Muscle layer of duodenum (tissue), 2 donors: Measurements from ENCODE around the gene RASSF5.

ENCODE experiments used
- H3K27ac ChIP-seq: one replicate; pipeline ENCODE4 v1.7.0; 2013; ENCODE audit warnings: mild to moderate bottlenecking, low read length
- H3K27me3 ChIP-seq: one replicate; pipeline ENCODE4 v1.7.0; 2013; ENCODE audit warnings: low read depth, mild to moderate bottlenecking, control low read depth, low read length
- H3K36me3 ChIP-seq, 2 donors: one replicate each; pipeline ENCODE4 v1.7.0; 2013; ENCODE audit warnings: low read length in 2 of 2, control low read depth in 1 of 2, mild to moderate bottlenecking in 1 of 2; ENCODE audit not compliant: insufficient read depth in 2 of 2, control insufficient read depth in 1 of 2
- H3K4me1 ChIP-seq, 2 donors: one replicate each; pipeline ENCODE4 v1.7.0; 2013; ENCODE audit warnings: low read length in 2 of 2, mild to moderate bottlenecking in 2 of 2, control low read depth in 1 of 2, moderate library complexity in 1 of 2; ENCODE audit not compliant: insufficient read depth in 2 of 2, control insufficient read depth in 1 of 2
- H3K4me3 ChIP-seq, 2 donors: one replicate each; pipeline ENCODE4 v1.7.0; 2013; ENCODE audit warnings: low read length in 2 of 2, low read depth in 1 of 2, mild to moderate bottlenecking in 1 of 2
- H3K9me3 ChIP-seq, 2 donors: one replicate each; pipeline ENCODE4 v1.7.0; 2013; ENCODE audit warnings: low read length in 2 of 2, control low read depth in 1 of 2, mild to moderate bottlenecking in 1 of 2; ENCODE audit not compliant: control insufficient read depth in 1 of 2
- donor health status: healthy.

Gene RASSF5

GRCh38 chr1:206500046-206500445 lies 7.3 kb upstream of the RASSF5 start:
- H3K9me3 ChIP-seq: no peaks in the 10 kb centered on the region
- H3K27me3 ChIP-seq: no peaks in the 10 kb centered on the region
- H3K4me3 ChIP-seq: no peak overlapping the region
- H3K4me1 ChIP-seq: peaks cover 12 to 17% of the 10 kb centered on the region in 2 donors
- no peak overlapping the region for H3K27ac ChIP-seq
- H3K36me3 ChIP-seq: no peaks in the 10 kb centered on the region

- peaks cover 0 to 4% of the 10 kb centered on the region in 2 donors for H3K4me1 ChIP-seq
- no peaks in the 10 kb centered on the region for H3K9me3 ChIP-seq
- no peak overlapping the region for H3K4me3 ChIP-seq
- no peaks in the 10 kb centered on the region for H3K36me3 ChIP-seq
- H3K27me3 ChIP-seq: no peaks in the 10 kb centered on the region
- H3K27ac ChIP-seq: no peak overlapping the region
Measured at GRCh38 chr1:206501881-206502280, 5.5 kb upstream of the RASSF5 start.

GRCh38 chr1:206502403-206502802 lies 4.9 kb upstream of the RASSF5 start:
- no peaks in the 10 kb centered on the region for H3K9me3 ChIP-seq
- no peak overlapping the region for H3K27ac ChIP-seq

GRCh38 chr1:206502812-206503211 lies 4.5 kb upstream of the RASSF5 start:
- H3K36me3 ChIP-seq: no peaks in the 10 kb centered on the region
- H3K4me1 ChIP-seq: peaks cover 0 to 12% of the 10 kb centered on the region in 2 donors
- no peaks in the 10 kb centered on the region for H3K27me3 ChIP-seq
- H3K9me3 ChIP-seq: no peaks in the 10 kb centered on the region
- no peak overlapping the region for H3K4me3 ChIP-seq
- no peak overlapping the region for H3K27ac ChIP-seq

More at GRCh38 chr1:206502403-206502802, 4.9 kb upstream of the RASSF5 start:
- Histone ChIP-seq H3K4me3 (no peak overlapping the region), H3K4me1 (peaks cover 0 to 9% of the 10 kb centered on the region in 2 donors), H3K36me3 (no peaks in the 10 kb centered on the region), H3K27me3 (no peaks in the 10 kb centered on the region)

- Histone ChIP-seq H3K4me3 (no peak overlapping the region), H3K36me3 (no peaks in the 10 kb centered on the region), H3K27me3 (peaks cover 5% of the 10 kb centered on the region), H3K27ac (no peak overlapping the region), H3K4me1 (peaks cover 0 to 22% of the 10 kb centered on the region in 2 donors), H3K9me3 (no peaks in the 10 kb centered on the region)
Measured at GRCh38 chr1:206503591-206504362, 3.6 kb upstream of the RASSF5 start.

GRCh38 chr1:206504363-206504713 lies 3.0 kb upstream of the RASSF5 start:
- Histone ChIP-seq H3K27ac (no peak overlapping the region), H3K4me1 (peaks cover 0 to 27% of the 10 kb centered on the region in 2 donors)

GRCh38 chr1:206505702-206506355 lies 1.5 kb upstream of the RASSF5 start:
- H3K27me3 ChIP-seq: peaks cover 5% of the 10 kb centered on the region
- no peak overlapping the region for H3K4me3 ChIP-seq
- no peaks in the 10 kb centered on the region for H3K9me3 ChIP-seq
- no peak overlapping the region for H3K27ac ChIP-seq
- peaks cover 0 to 27% of the 10 kb centered on the region in 2 donors for H3K4me1 ChIP-seq
- no peaks in the 10 kb centered on the region for H3K36me3 ChIP-seq

More at GRCh38 chr1:206504363-206504713, 3.0 kb upstream of the RASSF5 start:
- no peaks in the 10 kb centered on the region for H3K9me3 ChIP-seq
- no peak overlapping the region for H3K4me3 ChIP-seq
- H3K27me3 ChIP-seq: peaks cover 5% of the 10 kb centered on the region
- no peaks in the 10 kb centered on the region for H3K36me3 ChIP-seq

GRCh38 chr1:206506405-206507283 lies 687 bp upstream of the RASSF5 start:
- Histone ChIP-seq H3K36me3 (no peaks in the 10 kb centered on the region), H3K27me3 (peaks cover 5% of the 10 kb centered on the region), H3K4me3 (peak overlapping the region; percentile 52 to 74), H3K9me3 (no peaks in the 10 kb centered on the region), H3K4me1 (peaks cover 0 to 30% of the 10 kb centered on the region in 2 donors), H3K27ac (no peak overlapping the region)

- Histone ChIP-seq H3K36me3 (no peaks in the 10 kb centered on the region), H3K27ac (no peak overlapping the region), H3K4me1 (peaks cover 0 to 35% of the 10 kb centered on the region in 2 donors), H3K4me3 (peak overlapping the region; percentile 31 to 74), H3K9me3 (no peaks in the 10 kb centered on the region), H3K27me3 (peaks cover 5% of the 10 kb centered on the region)
Measured at GRCh38 chr1:206508130-206508889, 979 bp downstream of the RASSF5 start.

- Histone ChIP-seq H3K9me3 (no peaks in the 10 kb centered on the region), H3K36me3 (no peaks in the 10 kb centered on the region), H3K4me1 (peaks cover 4 to 36% of the 10 kb centered on the region in 2 donors), H3K27me3 (peaks cover 5% of the 10 kb centered on the region), H3K4me3 (peak overlapping the region; percentile 31 to 74), H3K27ac (no peak overlapping the region)
Measured at GRCh38 chr1:206508956-206509355, 1.6 kb downstream of the RASSF5 start.
